ENCODE data around the gene RASA3.

DNA sequence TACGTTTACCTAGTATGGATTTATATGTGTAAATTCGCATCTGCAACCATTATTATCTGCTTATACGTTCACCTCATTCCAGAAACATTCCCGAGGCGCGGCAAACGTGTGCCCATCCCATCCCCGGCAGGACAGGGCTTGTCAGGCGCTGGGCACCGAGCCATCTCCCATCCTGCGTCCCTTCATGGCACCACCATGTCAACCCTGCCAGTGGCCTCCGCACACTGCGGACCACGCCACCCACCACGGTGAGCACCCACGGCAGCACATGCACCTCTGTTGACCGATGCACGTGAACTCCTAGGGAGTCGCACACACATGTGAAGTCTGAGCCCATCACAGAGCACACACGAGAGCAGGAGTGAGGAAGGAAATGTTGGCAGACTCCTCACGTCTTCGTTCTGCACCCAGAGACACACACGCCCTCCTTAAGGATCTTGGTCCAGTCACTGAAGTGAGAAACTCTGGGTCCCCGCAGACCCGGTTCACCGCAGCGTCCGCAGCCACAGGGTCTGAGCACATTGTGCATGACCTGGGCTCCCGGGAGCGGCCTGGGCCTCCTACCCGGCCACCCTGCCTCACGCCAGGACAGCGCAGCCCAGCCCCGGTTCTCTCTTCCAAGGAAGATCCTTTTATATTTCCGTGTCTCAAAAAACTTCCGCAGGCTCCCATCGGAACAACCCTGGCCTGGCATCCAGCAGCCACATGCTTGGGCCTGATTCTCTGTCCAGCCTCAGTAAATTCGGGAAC, 90.2 kb downstream of the RASA3 start:
- TF ChIP-seq, protein P1, sequence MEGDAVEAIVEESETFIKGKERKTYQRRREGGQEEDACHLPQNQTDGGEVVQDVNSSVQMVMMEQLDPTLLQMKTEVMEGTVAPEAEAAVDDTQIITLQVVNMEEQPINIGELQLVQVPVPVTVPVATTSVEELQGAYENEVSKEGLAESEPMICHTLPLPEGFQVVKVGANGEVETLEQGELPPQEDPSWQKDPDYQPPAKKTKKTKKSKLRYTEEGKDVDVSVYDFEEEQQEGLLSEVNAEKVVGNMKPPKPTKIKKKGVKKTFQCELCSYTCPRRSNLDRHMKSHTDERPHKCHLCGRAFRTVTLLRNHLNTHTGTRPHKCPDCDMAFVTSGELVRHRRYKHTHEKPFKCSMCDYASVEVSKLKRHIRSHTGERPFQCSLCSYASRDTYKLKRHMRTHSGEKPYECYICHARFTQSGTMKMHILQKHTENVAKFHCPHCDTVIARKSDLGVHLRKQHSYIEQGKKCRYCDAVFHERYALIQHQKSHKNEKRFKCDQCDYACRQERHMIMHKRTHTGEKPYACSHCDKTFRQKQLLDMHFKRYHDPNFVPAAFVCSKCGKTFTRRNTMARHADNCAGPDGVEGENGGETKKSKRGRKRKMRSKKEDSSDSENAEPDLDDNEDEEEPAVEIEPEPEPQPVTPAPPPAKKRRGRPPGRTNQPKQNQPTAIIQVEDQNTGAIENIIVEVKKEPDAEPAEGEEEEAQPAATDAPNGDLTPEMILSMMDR (IDR thresholded peaks at IDR 0.05; ENCODE audit: low read length), result no peak
- no peak for TF ChIP-seq EZH2 (optimal IDR thresholded peaks at IDR 0.05; ENCODE audit: low read depth, low read length)
- TF ChIP-seq EZH2phosphoT487 (IDR thresholded peaks at IDR 0.05; ENCODE audit: low read length), result no peak

Data from MM.1S (cell line).